ENCODE data around the gene ATP5PF. TPM values are rescaled to one million over a fixed set of nuclear protein-coding genes. Genes with fewer than 3 reads are reported as not detected.
"Not testable (repeated sequence)": the region's sequence is repeated elsewhere in the genome, so short reads cannot be mapped to it uniquely, and the experiment has no call there.

ATP5PF gene
- polyA plus RNA-seq (2013, experiment 1 of 2; ENCODE audit: insufficient read length): 152 TPM
- polyA plus RNA-seq (2013, experiment 2 of 2; ENCODE audit: insufficient read length): 158 TPM

GRCh38 chr21:25734904-25735645 is at the start of gene ATP5PF, which contains the start of gene GABPA:
TSS of gene ATP5PF (minus strand) at chr21:25734904. CDS start at chr21:25729794, 5,110 bp downstream.
TSS of gene GABPA (plus strand) at chr21:25734972. CDS start at chr21:25741599, 6,627 bp downstream.
- peak; percentile 99 for DNase-seq

GRCh38 chr21:25778126-25778875 is 43.6 kb upstream of the ATP5PF start:
- not testable (repeated sequence) for DNase-seq

GRCh38 chr21:25776440-25776839 is 41.7 kb upstream of the ATP5PF start:
- DNase-seq: no peak

- DNase-seq: no peak
These were observed 38.0 kb upstream of the ATP5PF start for GRCh38 chr21:25772686-25773085.

- DNase-seq: no peak
These were observed 33.2 kb upstream of the ATP5PF start for GRCh38 chr21:25767921-25768320.

GRCh38 chr21:25764065-25764464 is 29.4 kb upstream of the ATP5PF start:
- DNase-seq: no peak

- DNase-seq: no peak
These were observed 26.0 kb upstream of the ATP5PF start for GRCh38 chr21:25760677-25761076.

- DNase-seq: no peak
These were observed 25.4 kb upstream of the ATP5PF start for GRCh38 chr21:25760061-25760460.

- DNase-seq: no peak
These were observed 24.9 kb upstream of the ATP5PF start for GRCh38 chr21:25759573-25759972.

GRCh38 chr21:25757531-25757930 is 22.8 kb upstream of the ATP5PF start:
- DNase-seq: no peak

- no peak for DNase-seq
These were observed 21.7 kb upstream of the ATP5PF start for GRCh38 chr21:25756190-25756932.

- no peak for DNase-seq
These were observed 17.7 kb upstream of the ATP5PF start for GRCh38 chr21:25752416-25752815.

- no peak for DNase-seq
These were observed 15.4 kb upstream of the ATP5PF start for GRCh38 chr21:25750085-25750484.

- DNase-seq: no peak
These were observed 10.2 kb upstream of the ATP5PF start for GRCh38 chr21:25744854-25745253.

GRCh38 chr21:25742900-25743299 is 8.2 kb upstream of the ATP5PF start:
- no peak for DNase-seq

- no peak for DNase-seq
These were observed 2.7 kb upstream of the ATP5PF start for GRCh38 chr21:25737421-25737820.

GRCh38 chr21:25735646-25736597 is 1.2 kb upstream of the ATP5PF start:
- peak; percentile 91 for DNase-seq

- DNase-seq: no peak
These were observed 125 bp downstream of the ATP5PF start for GRCh38 chr21:25734654-25734903.

GRCh38 chr21:25733859-25734653 is 648 bp downstream of the ATP5PF start:
- peak; percentile 23 for DNase-seq

GRCh38 chr21:25732091-25732760 is 2.5 kb downstream of the ATP5PF start:
- DNase-seq: no peak

- no peak for DNase-seq
These were observed 12.1 kb downstream of the ATP5PF start for GRCh38 chr21:25722631-25723030.
